Endothelial cell of umbilical vein (primary cell): ENCODE data around the gene MACROD2.

Experiments
- CTCF ChIP-seq, 2 donors: IDR thresholded peaks; 1 replicate in 1 of 2; 2 replicates in 1 of 2; pipeline ENCODE4 v1.5.1; 2011; ENCODE audit warnings: low read length in 2 of 2, mild to moderate bottlenecking in 2 of 2, moderate library complexity in 2 of 2, control low read depth in 1 of 2, inconsistent platforms in 1 of 2, low read depth in 1 of 2; ENCODE audit not compliant: insufficient read depth in 1 of 2; ENCODE audit errors: extremely low read depth in 1 of 2
- JUN ChIP-seq: IDR thresholded peaks from 2 replicates; pipeline ENCODE4 v1.6.1; 2011; ENCODE audit warnings: borderline replicate concordance, low read depth; ENCODE audit not compliant: insufficient read length, insufficient read depth
- MYC ChIP-seq: IDR thresholded peaks from one replicate; pipeline ENCODE4 v1.6.1; 2011; ENCODE audit warnings: mild to moderate bottlenecking, low read depth, low read length
- POLR2A ChIP-seq: IDR thresholded peaks from 2 replicates; pipeline ENCODE4 v1.6.1; 2012; ENCODE audit warnings: low read depth, mild to moderate bottlenecking, control low read depth, low read length

GRCh38 chr20:14303106-14303505, 307.8 kb downstream of the MACROD2 start:
- TF ChIP-seq POLR2A (no peak), CTCF (IDR thresholded peaks at IDR 0.05; ENCODE audit: extremely low read depth in 1 of 2, insufficient read depth in 1 of 2, low read depth in 1 of 2, low read length in 2 of 2) (no peak), MYC (no peak), JUN (no peak)
